IMR-90 (cell line): ENCODE data around the gene TRAF7. TPM values are rescaled to one million over a fixed set of nuclear protein-coding genes. Genes with fewer than 3 reads are reported as not detected.

Experiments
- ATAC-seq: fragments of 200-7000 bp; cut with Tn5 transposase; 2 replicates; pipeline ENCODE4 v1.9.1; 2020; ENCODE audit warnings: low read depth, mild to moderate bottlenecking, moderate library complexity
- BruUV-seq: library from RNA; stranded (reverse); fragments of 400-500 nt; replicated peaks from 2 replicates; lab custom pipeline; 2021; lab: Mats Ljungman, UMichigan
- CTCF ChIA-PET: fragments of 300-600 bp; formaldehyde crosslinking; extraction: SDS; loops from one replicate; lab custom pipeline; 2021; ENCODE audit warnings: antibody characterized with exemption; lab: Yijun Ruan, JAX
- POLR2A ChIA-PET: fragments of 300-600 bp; sonication (Branson Sonifier 250); formaldehyde crosslinking; loops from one replicate; lab custom pipeline; 2022; ENCODE audit warnings: antibody characterized with exemption; ENCODE audit not compliant: unreplicated experiment; lab: Charles Lee
- DNase-seq: peaks from one replicate; pipeline ENCODE4 v3.0.0; 2013
- H2AFZ ChIP-seq: replicated peaks from 2 replicates; pipeline ENCODE3; 2013; ENCODE audit warnings: low read length, mild to moderate bottlenecking; ENCODE audit not compliant: poor library complexity
- H2AK5ac ChIP-seq: 2 replicates; pipeline ENCODE4 v1.6.1; 2013; ENCODE audit warnings: low read depth, low read length, inconsistent platforms
- H2AK9ac ChIP-seq: replicated peaks from 2 replicates; pipeline ENCODE3; 2013; ENCODE audit warnings: mild to moderate bottlenecking, low read depth, low read length, moderate library complexity; ENCODE audit not compliant: poor library complexity
- H2BK120ac ChIP-seq: 2 replicates; pipeline ENCODE4 v1.6.1; 2013; ENCODE audit warnings: low read depth, low read length, inconsistent platforms
- H2BK15ac ChIP-seq: 3 replicates; pipeline ENCODE4 v1.6.1; 2013; ENCODE audit warnings: low read depth, low read length, inconsistent platforms
- H2BK20ac ChIP-seq: 2 replicates; pipeline ENCODE4 v1.6.1; 2013; ENCODE audit warnings: low read depth, mild to moderate bottlenecking, inconsistent platforms, low read length, moderate library complexity
- H2BK5ac ChIP-seq: 2 replicates; pipeline ENCODE4 v1.6.1; 2013; ENCODE audit warnings: mild to moderate bottlenecking, low read depth, low read length, inconsistent platforms; ENCODE audit not compliant: poor library complexity, severe bottlenecking
- H3K14ac ChIP-seq: replicated peaks from 2 replicates; pipeline ENCODE4 v1.6.1; 2013; ENCODE audit warnings: low read depth, low read length, inconsistent platforms
- H3K18ac ChIP-seq: 2 replicates; pipeline ENCODE4 v1.6.1; 2013; ENCODE audit warnings: low read depth, low read length, control low read depth
- H3K23ac ChIP-seq: 2 replicates; pipeline ENCODE4 v1.6.1; 2013; ENCODE audit warnings: low read depth, low read length, inconsistent platforms
- H3K27ac ChIP-seq: 2 replicates; pipeline ENCODE4 v1.5.1; 2013; ENCODE audit warnings: mild to moderate bottlenecking, control low read depth, low read length; ENCODE audit not compliant: insufficient read depth
- H3K27me3 ChIP-seq: 2 replicates; pipeline ENCODE4 v1.6.1; 2013; ENCODE audit warnings: low read length; ENCODE audit not compliant: control insufficient read depth, insufficient read depth
- H3K36me3 ChIP-seq: 2 replicates; pipeline ENCODE4 v1.6.1; 2013; ENCODE audit warnings: low read length, mixed read lengths; ENCODE audit not compliant: control insufficient read depth, insufficient read depth
- H3K4ac ChIP-seq: 2 replicates; pipeline ENCODE4 v1.6.1; 2013; ENCODE audit warnings: low read depth, low read length, inconsistent platforms
- H3K4me1 ChIP-seq: 2 replicates; pipeline ENCODE4 v1.6.1; 2013; ENCODE audit warnings: low read length, mixed read lengths; ENCODE audit not compliant: control insufficient read depth, insufficient read depth
- H3K4me2 ChIP-seq: 2 replicates; pipeline ENCODE4 v1.6.1; 2013; ENCODE audit warnings: low read depth, mild to moderate bottlenecking, control low read depth, low read length, moderate library complexity
- H3K4me3 ChIP-seq: 2 replicates; pipeline ENCODE4 v1.5.1; 2013; ENCODE audit warnings: low read depth, mild to moderate bottlenecking, control low read depth, low read length, moderate library complexity; ENCODE audit not compliant: insufficient read depth
- H3K56ac ChIP-seq: 2 replicates; pipeline ENCODE4 v1.6.1; 2013; ENCODE audit warnings: low read length, inconsistent platforms; ENCODE audit not compliant: insufficient read depth; ENCODE audit errors: extremely low read depth
- H3K79me1 ChIP-seq, 2 experiments: 2 replicates each; pipeline ENCODE4 v1.6.1; 2013; ENCODE audit warnings: low read length in 2 of 2, inconsistent platforms in 1 of 2, low read depth in 1 of 2
- H3K9ac ChIP-seq: 2 replicates; pipeline ENCODE4 v1.6.1; 2013; ENCODE audit warnings: low read depth, low read length, control low read depth
- H3K9me1 ChIP-seq: 2 replicates; pipeline ENCODE4 v1.6.1; 2013; ENCODE audit warnings: low read length, inconsistent platforms; ENCODE audit not compliant: insufficient read depth
- H3K9me3 ChIP-seq: 2 replicates; pipeline ENCODE4 v1.6.1; 2013; ENCODE audit warnings: low read length; ENCODE audit not compliant: control insufficient read depth, insufficient read depth
- H4K20me1 ChIP-seq: 2 replicates; pipeline ENCODE4 v1.6.1; 2013; ENCODE audit warnings: low read length, inconsistent platforms; ENCODE audit not compliant: insufficient read depth
- H4K5ac ChIP-seq: 2 replicates; pipeline ENCODE4 v1.6.1; 2013; ENCODE audit warnings: mild to moderate bottlenecking, low read depth, low read length, control low read depth
- H4K8ac ChIP-seq, 2 experiments: 2 replicates each; pipeline ENCODE4 v1.6.1; 2013; ENCODE audit warnings: low read depth in 2 of 2, low read length in 2 of 2, control low read depth in 1 of 2, inconsistent platforms in 1 of 2
- H4K91ac ChIP-seq: 2 replicates; pipeline ENCODE4 v1.6.1; 2013; ENCODE audit warnings: low read depth, low read length, inconsistent platforms; ENCODE audit not compliant: insufficient read depth
- CEBPB ChIP-seq: IDR thresholded peaks from 2 replicates; pipeline ENCODE4 v1.6.1; 2012; ENCODE audit warnings: low read depth, low read length, improper control_type of control experiment
- CTCF ChIP-seq: conservative IDR thresholded peaks from 2 replicates; pipeline ENCODE4 v1.5.1; 2012; ENCODE audit warnings: mild to moderate bottlenecking, low read depth, low read length, improper control_type of control experiment
- MAFK ChIP-seq: IDR thresholded peaks from 2 replicates; pipeline ENCODE4 v1.6.1; 2012; ENCODE audit warnings: low read depth, low read length, improper control_type of control experiment
- WGBS, 2 experiments: methylation state at CpG; one replicate each; pipeline versions ENCODE4 v1.1.5 to v1.1.7; 2013; ENCODE audit warnings: missing lambda C conversion rate in 2 of 2; ENCODE audit not compliant: insufficient read length in 1 of 2; ENCODE audit errors: extremely low coverage in 2 of 2; 5-methylcytosine and 5-hydroxymethylcytosine counted together
- dilution Hi-C: fragments of 300-500 bp; cut with HindIII; formaldehyde crosslinking; loops from one replicate; pipeline ENCODE4 v1.14.3; 2018; ENCODE audit warnings: low sequenced_read_pairs; ENCODE audit not compliant: unreplicated experiment
- in situ Hi-C: fragments of 300-500 bp; cut with MboI; formaldehyde crosslinking; loops from 3 replicates; pipeline ENCODE4 v1.14.3; 2019; ENCODE audit warnings: low sequenced_read_pairs, inconsistent platforms, mixed read lengths
- intact Hi-C: fragments of 100-400 bp; cut with micrococcal nuclease; formaldehyde crosslinking; loops from 2 replicates; pipeline ENCODE4 v1.10.0; 2022
- polyA plus RNA-seq, 3 experiments: library from polyadenylated mRNA; depleted of rRNA; stranded (reverse); fragments of >200 nt; gene quantifications; 2 replicates each; pipeline ENCODE4 v1.2.3, GENCODE V29; 2012; ENCODE audit warnings: low replicate concordance in 1 of 3
- total RNA-seq: library from RNA; depleted of rRNA; stranded (reverse); fragments of >200 nt; gene quantifications from 2 replicates; pipeline ENCODE4 v1.2.3, GENCODE V29; 2012

The TRAF7 gene
- total and polyA plus RNA-seq, 2 of the 4 experiments (the other 2 are of a cell fraction): 29.6 to 52.6 TPM

- intact Hi-C loops (no loop called here), dilution Hi-C loops (no loop called here), in situ Hi-C loops (no loop called here)
- Histone ChIP-seq H3K56ac (no peak overlapping the region), H3K79me1 (no peaks in the 10 kb centered on the region), H3K27ac (no peak overlapping the region), H4K5ac (no peak overlapping the region), H3K4ac (no peak overlapping the region), H2BK20ac (no peak overlapping the region), H3K4me3 (no peak overlapping the region), H3K18ac (no peak overlapping the region), H2BK15ac (no peak overlapping the region), H2BK5ac (no peak overlapping the region), H3K9me1 (peaks cover 3% of the 10 kb centered on the region; the same call in 1 of the 2 replicates), H3K9ac (no peak overlapping the region), H4K8ac (no peak overlapping the region), H3K36me3 (no peaks in the 10 kb centered on the region), H3K14ac (no peak overlapping the region), H3K4me1 (no peaks in the 10 kb centered on the region), H3K4me2 (no peak overlapping the region), H3K9me3 (no peaks in the 10 kb centered on the region), H2BK120ac (no peak overlapping the region), H2AK9ac (no peak overlapping the region), H4K91ac (no peak overlapping the region), H3K23ac (no peak overlapping the region), H3K27me3 (peaks cover 1% of the 10 kb centered on the region), H2AK5ac (no peak overlapping the region), H4K20me1 (no peaks in the 10 kb centered on the region), H2AFZ (no peak overlapping the region)
- DNase-seq: no peak
- no TSS peak for BruUV-seq
- POLR2A ChIA-PET: no interaction called here
- CTCF ChIA-PET: no interaction called here
- no peak for ATAC-seq
- 87% methylated on average over 3 of the region's 8 CpGs; no CpG with 5 or more reads in 1 of the 2 experiments for WGBS, 2 experiments
- TF ChIP-seq CTCF (no peak), CEBPB (no peak), MAFK (no peak)
These were observed 32.8 kb downstream of the TRAF7 start for GRCh38 chr16:2188395-2188794.
